DND-41 (cell line): ENCODE measurements around the gene CREB3L1.

Source experiments
- CTCF ChIP-seq: IDR thresholded peaks from 2 replicates; pipeline ENCODE4 v1.5.1; 2012; ENCODE audit warnings: borderline replicate concordance, low read length, moderate library complexity, mild to moderate bottlenecking; ENCODE audit not compliant: poor library complexity, severe bottlenecking; ENCODE audit errors: extremely low read depth
- EZH2 ChIP-seq: IDR thresholded peaks from 3 replicates; pipeline ENCODE4 v1.6.1; 2012; ENCODE audit warnings: borderline replicate concordance, low read depth, mild to moderate bottlenecking, moderate library complexity, low read length, inconsistent platforms; ENCODE audit not compliant: severe bottlenecking

GRCh38 chr11:46360878-46361277, 83.4 kb downstream of the CREB3L1 start:
- no peak for TF ChIP-seq CTCF
- no peak for TF ChIP-seq EZH2
